IPS-NIHi11 (cell line): ENCODE measurements around the gene ZDHHC14.

Experiments
- DNase-seq: peaks from one replicate; pipeline ENCODE4 v3.0.0; 2012; ENCODE audit warnings: mixed read lengths, low spot score

Gene ZDHHC14

GRCh38 chr6:157668713-157669112 is 287.7 kb downstream of the ZDHHC14 start:
- DNase-seq: no peak

- DNase-seq: no peak
Measured at GRCh38 chr6:157669323-157669722, 288.3 kb downstream of the ZDHHC14 start.

GRCh38 chr6:157669747-157670216 is 288.8 kb downstream of the ZDHHC14 start:
- peak; percentile 84 for DNase-seq

GRCh38 chr6:157670466-157671186 is 289.6 kb downstream of the ZDHHC14 start:
- no peak for DNase-seq

- DNase-seq: no peak
Measured at GRCh38 chr6:157672726-157673412, 291.9 kb downstream of the ZDHHC14 start.

- no peak for DNase-seq
Measured at GRCh38 chr6:157673596-157673995, 292.6 kb downstream of the ZDHHC14 start.

GRCh38 chr6:157674061-157674460 is 293.1 kb downstream of the ZDHHC14 start:
- no peak for DNase-seq

- DNase-seq: no peak
Measured at GRCh38 chr6:157675831-157676230, 294.8 kb downstream of the ZDHHC14 start.

GRCh38 chr6:157676241-157676640 is 295.3 kb downstream of the ZDHHC14 start:
- no peak for DNase-seq

GRCh38 chr6:157677235-157677634 is 296.2 kb downstream of the ZDHHC14 start:
- DNase-seq: no peak

- DNase-seq: no peak
Measured at GRCh38 chr6:157679605-157680580, 298.9 kb downstream of the ZDHHC14 start.

- no peak for DNase-seq
Measured at GRCh38 chr6:157681041-157681650, 300.2 kb downstream of the ZDHHC14 start.

GRCh38 chr6:157682856-157683481 is 302.0 kb downstream of the ZDHHC14 start:
- no peak for DNase-seq

GRCh38 chr6:157683707-157684106 is 302.7 kb downstream of the ZDHHC14 start:
- DNase-seq: no peak

- no peak for DNase-seq
Measured at GRCh38 chr6:157684620-157685299, 303.8 kb downstream of the ZDHHC14 start.

GRCh38 chr6:157685596-157686280 is 304.7 kb downstream of the ZDHHC14 start:
- no peak for DNase-seq

- DNase-seq: no peak
Measured at GRCh38 chr6:157688275-157688959, 307.4 kb downstream of the ZDHHC14 start.

GRCh38 chr6:157688960-157689599 is 308.1 kb downstream of the ZDHHC14 start:
- peak; percentile 72 for DNase-seq

GRCh38 chr6:157689875-157690274 is 308.9 kb downstream of the ZDHHC14 start:
- DNase-seq: no peak
